ENCODE results near the gene MAGI2. TPM values are rescaled to one million over a fixed set of nuclear protein-coding genes. Genes with fewer than 3 reads are reported as not detected.

The MAGI2 gene
- total RNA-seq, 1 experiment from 2014 or later, result 0.34 TPM

DNA sequence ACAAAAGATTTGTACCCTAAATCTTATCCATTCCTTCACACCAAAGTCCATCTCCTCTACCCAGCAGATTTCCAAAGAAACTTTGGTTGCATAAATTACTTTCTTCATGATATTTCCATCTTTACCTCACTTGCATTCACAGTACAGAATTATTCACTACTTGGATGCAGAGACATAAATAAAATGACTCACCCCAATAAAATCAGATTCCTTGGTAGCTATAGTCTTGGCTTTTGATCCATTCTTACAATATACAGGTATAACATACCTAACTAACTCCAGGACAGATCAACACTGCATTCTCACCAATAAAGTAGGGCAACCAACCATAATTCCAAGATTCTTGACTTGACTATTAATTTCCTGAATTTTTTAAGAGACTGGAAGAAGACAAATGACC is 815.1 kb downstream of the MAGI2 start:
- H3K4me3 ChIP-seq (ENCODE audit: low read depth, low read length, poor library complexity, severe bottlenecking), result no peak overlapping the region
- no peaks in the 10 kb centered on the region for H3K9me3 ChIP-seq (ENCODE audit: low read depth, low read length, poor library complexity, severe bottlenecking)
- no peaks in the 10 kb centered on the region for H3K4me1 ChIP-seq (ENCODE audit: insufficient read depth, low read length, poor library complexity, severe bottlenecking)
- POLR2A ChIA-PET (ENCODE audit: low non-redundant PET), result no interaction called here
- intact Hi-C loops (cut with micrococcal nuclease; ENCODE audit: unreplicated experiment), result no loop called here
- TF ChIP-seq, protein P1, sequence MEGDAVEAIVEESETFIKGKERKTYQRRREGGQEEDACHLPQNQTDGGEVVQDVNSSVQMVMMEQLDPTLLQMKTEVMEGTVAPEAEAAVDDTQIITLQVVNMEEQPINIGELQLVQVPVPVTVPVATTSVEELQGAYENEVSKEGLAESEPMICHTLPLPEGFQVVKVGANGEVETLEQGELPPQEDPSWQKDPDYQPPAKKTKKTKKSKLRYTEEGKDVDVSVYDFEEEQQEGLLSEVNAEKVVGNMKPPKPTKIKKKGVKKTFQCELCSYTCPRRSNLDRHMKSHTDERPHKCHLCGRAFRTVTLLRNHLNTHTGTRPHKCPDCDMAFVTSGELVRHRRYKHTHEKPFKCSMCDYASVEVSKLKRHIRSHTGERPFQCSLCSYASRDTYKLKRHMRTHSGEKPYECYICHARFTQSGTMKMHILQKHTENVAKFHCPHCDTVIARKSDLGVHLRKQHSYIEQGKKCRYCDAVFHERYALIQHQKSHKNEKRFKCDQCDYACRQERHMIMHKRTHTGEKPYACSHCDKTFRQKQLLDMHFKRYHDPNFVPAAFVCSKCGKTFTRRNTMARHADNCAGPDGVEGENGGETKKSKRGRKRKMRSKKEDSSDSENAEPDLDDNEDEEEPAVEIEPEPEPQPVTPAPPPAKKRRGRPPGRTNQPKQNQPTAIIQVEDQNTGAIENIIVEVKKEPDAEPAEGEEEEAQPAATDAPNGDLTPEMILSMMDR (conservative IDR thresholded peaks at IDR 0.05; ENCODE audit: low read depth, low read length), result no peak
- TF ChIP-seq EZH2 (IDR thresholded peaks at IDR 0.05; ENCODE audit: borderline replicate concordance, low read depth, low read length, poor library complexity, severe bottlenecking), result no peak
- H3K27ac ChIP-seq (ENCODE audit: low read depth, low read length, poor library complexity, severe bottlenecking), result no peak overlapping the region
- no peaks in the 10 kb centered on the region for H3K27me3 ChIP-seq (replicated peaks; ENCODE audit: insufficient read depth, low read depth, low read length, poor library complexity)
- no TSS peak for BruUV-seq (replicated peaks)
- CTCF ChIA-PET, result interaction anchor here (0.6 kb wide), 1 partner anchor 504 kb away, joined by 3 read pairs; no protein-coding TSS in a partner anchor
- DNase-seq (ENCODE audit: low spot score), result no peak
- H3K36me3 ChIP-seq (ENCODE audit: insufficient read depth, low read length, poor library complexity, severe bottlenecking), result no peaks in the 10 kb centered on the region

DNA sequence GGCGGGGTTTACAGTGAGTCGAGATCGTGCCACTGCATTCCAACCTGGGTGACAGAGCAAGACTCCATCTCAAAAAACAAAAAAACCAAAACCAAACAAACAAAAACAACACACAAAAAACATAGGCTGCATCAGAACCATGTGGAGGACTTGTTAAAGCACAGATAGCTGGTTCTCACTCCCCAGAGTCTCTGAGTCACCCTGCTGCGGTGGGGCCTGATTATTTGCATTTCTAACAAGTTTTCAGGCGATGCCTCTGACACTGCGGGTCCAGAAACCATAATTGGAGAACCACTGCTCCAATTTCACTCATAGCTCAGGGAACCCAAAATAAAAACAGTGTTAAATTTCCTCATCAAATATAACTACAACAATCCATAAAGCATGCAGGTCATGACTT is 816.7 kb downstream of the MAGI2 start:
- DNase-seq (ENCODE audit: low spot score), result no peak
- no peaks in the 10 kb centered on the region for H3K36me3 ChIP-seq (ENCODE audit: insufficient read depth, low read length, poor library complexity, severe bottlenecking)
- H3K27me3 ChIP-seq (replicated peaks; ENCODE audit: insufficient read depth, low read depth, low read length, poor library complexity), result no peaks in the 10 kb centered on the region
- H3K27ac ChIP-seq (ENCODE audit: low read depth, low read length, poor library complexity, severe bottlenecking), result no peak overlapping the region
- intact Hi-C loops (cut with micrococcal nuclease; ENCODE audit: unreplicated experiment), result no loop called here
- BruUV-seq (replicated peaks), result no TSS peak
- TF ChIP-seq EZH2 (IDR thresholded peaks at IDR 0.05; ENCODE audit: borderline replicate concordance, low read depth, low read length, poor library complexity, severe bottlenecking), result no peak
- TF ChIP-seq, protein P1 (conservative IDR thresholded peaks at IDR 0.05; ENCODE audit: low read depth, low read length), result no peak
- H3K4me1 ChIP-seq (ENCODE audit: insufficient read depth, low read length, poor library complexity, severe bottlenecking), result no peaks in the 10 kb centered on the region
- no peaks in the 10 kb centered on the region for H3K9me3 ChIP-seq (ENCODE audit: low read depth, low read length, poor library complexity, severe bottlenecking)
- H3K4me3 ChIP-seq (ENCODE audit: low read depth, low read length, poor library complexity, severe bottlenecking), result no peak overlapping the region
- CTCF ChIA-PET, result no interaction called here
- POLR2A ChIA-PET (ENCODE audit: low non-redundant PET), result no interaction called here

DNA sequence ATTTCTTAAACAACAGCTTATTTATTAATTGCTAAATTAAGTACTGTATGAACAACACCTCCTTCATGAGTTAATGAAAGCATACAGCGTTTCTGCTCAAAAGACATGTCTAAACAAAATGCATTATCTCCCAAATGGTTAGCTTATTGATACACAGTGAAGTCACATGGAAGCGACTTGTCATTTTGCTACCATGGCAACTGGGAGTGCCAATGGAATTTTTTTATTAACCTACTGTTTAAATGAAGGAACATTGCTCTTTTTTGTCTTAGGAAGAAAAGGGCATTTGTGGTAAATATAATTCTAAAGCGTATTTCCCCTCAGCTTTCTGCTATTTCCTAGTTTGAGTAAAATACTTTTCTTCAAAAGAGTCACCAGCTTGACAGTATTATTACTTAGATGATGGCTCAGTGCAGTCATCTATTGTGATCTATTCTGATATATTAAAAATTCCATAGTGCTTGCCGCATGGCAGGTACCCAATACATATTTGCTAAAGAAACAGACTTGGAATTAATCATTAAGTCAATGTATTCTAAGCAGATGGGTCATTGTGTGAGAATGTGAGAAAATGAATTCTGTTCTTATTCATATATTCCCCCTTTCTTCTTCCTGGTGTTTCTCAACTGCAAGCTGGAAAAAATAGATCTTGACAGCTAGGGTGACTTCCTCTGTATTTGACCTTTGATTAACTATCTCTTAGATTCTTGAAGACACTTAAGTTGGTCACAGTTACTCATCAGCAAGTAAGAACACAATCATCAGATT is 818.3 kb downstream of the MAGI2 start:
- POLR2A ChIA-PET (ENCODE audit: low non-redundant PET), result no interaction called here
- Histone ChIP-seq H3K27ac (ENCODE audit: low read depth, low read length, poor library complexity, severe bottlenecking) (no peak overlapping the region), H3K9me3 (ENCODE audit: low read depth, low read length, poor library complexity, severe bottlenecking) (no peaks in the 10 kb centered on the region), H3K36me3 (ENCODE audit: insufficient read depth, low read length, poor library complexity, severe bottlenecking) (no peaks in the 10 kb centered on the region), H3K4me1 (ENCODE audit: insufficient read depth, low read length, poor library complexity, severe bottlenecking) (no peaks in the 10 kb centered on the region), H3K4me3 (ENCODE audit: low read depth, low read length, poor library complexity, severe bottlenecking) (no peak overlapping the region), H3K27me3 (replicated peaks; ENCODE audit: insufficient read depth, low read depth, low read length, poor library complexity) (no peaks in the 10 kb centered on the region)
- CTCF ChIA-PET, result no interaction called here
- no peak for DNase-seq (ENCODE audit: low spot score)
- TF ChIP-seq, protein P1 (conservative IDR thresholded peaks at IDR 0.05; ENCODE audit: low read depth, low read length), result no peak
- TF ChIP-seq EZH2 (IDR thresholded peaks at IDR 0.05; ENCODE audit: borderline replicate concordance, low read depth, low read length, poor library complexity, severe bottlenecking), result no peak
- intact Hi-C loops (cut with micrococcal nuclease; ENCODE audit: unreplicated experiment), result no loop called here
- BruUV-seq (replicated peaks), result no TSS peak

Data from A673 (cell line).